ENCODE data around the gene OR56A5.

- no peak for TF ChIP-seq POLR2AphosphoS5 (IDR thresholded peaks at IDR 0.05; ENCODE audit: insufficient read depth, low read depth, low read length)
- no peak for TF ChIP-seq GATA2 (IDR thresholded peaks at IDR 0.05; ENCODE audit: insufficient read depth, insufficient read length, low read depth, low read length)
- no peak for TF ChIP-seq POLR2A (IDR thresholded peaks at IDR 0.05; ENCODE audit: low read depth, low read length)
- no peak for TF ChIP-seq CTCF (IDR thresholded peaks at IDR 0.05; ENCODE audit: extremely low read depth in 1 of 2, insufficient read depth in 1 of 2, low read depth in 1 of 2, low read length in 2 of 2)
- no peak for TF ChIP-seq MAX (IDR thresholded peaks at IDR 0.05; ENCODE audit: insufficient read depth, insufficient read length)
- TF ChIP-seq JUN (IDR thresholded peaks at IDR 0.05; ENCODE audit: borderline replicate concordance, insufficient read depth, insufficient read length, low read depth): no peak
- no peak for TF ChIP-seq EZH2 (IDR thresholded peaks at IDR 0.05; ENCODE audit: borderline replicate concordance, low read depth, low read length, severe bottlenecking)
- TF ChIP-seq FOS (IDR thresholded peaks at IDR 0.05; ENCODE audit: borderline replicate concordance, insufficient read depth, low read length): no peak
- no peak for TF ChIP-seq MYC (IDR thresholded peaks at IDR 0.05; ENCODE audit: low read depth, low read length)
Measured at GRCh38 chr11:5923427-5923776, 44.9 kb downstream of the OR56A5 start.

All from endothelial cell of umbilical vein (primary cell).